Uterus (tissue), 4 donors: ENCODE measurements around the gene KDM2B. TPM values are rescaled to one million over a fixed set of nuclear protein-coding genes. Genes with fewer than 3 reads are reported as not detected.

ENCODE experiments used
- DNase-seq, 2 donors: peaks; one replicate each; pipeline ENCODE4 v3.0.0-alpha.2; 2019 to 2020
- H3K27ac ChIP-seq, 2 donors: fragments of 200-600 bp; sonication (generic); 1 replicate in 1 of 2; 2 replicates in 1 of 2; pipeline ENCODE4 v1.5.1; 2016 to 2018
- H3K27me3 ChIP-seq, 2 donors: fragments of 200-600 bp; sonication (generic); one replicate each; pipeline ENCODE4 v1.5.1; 2018 to 2019; ENCODE audit warnings: control low read depth in 1 of 2
- H3K36me3 ChIP-seq, 2 donors: fragments of 200-600 bp; sonication (generic); one replicate each; pipeline ENCODE4 v1.5.1; 2019; ENCODE audit warnings: control low read depth in 1 of 2
- H3K4me1 ChIP-seq, 2 donors: fragments of 200-600 bp; sonication (generic); one replicate each; pipeline ENCODE4 v1.5.1; 2018 to 2019; ENCODE audit warnings: control low read depth in 1 of 2
- H3K4me3 ChIP-seq, 2 donors: fragments of 200-600 bp; sonication (generic); 1 replicate in 1 of 2; 2 replicates in 1 of 2; pipeline ENCODE4 v1.5.1; 2018 to 2019; ENCODE audit warnings: mild to moderate bottlenecking in 1 of 2
- H3K9me3 ChIP-seq, 2 donors: fragments of 200-600 bp; sonication (generic); one replicate each; pipeline ENCODE4 v1.5.1; 2019; ENCODE audit warnings: control low read depth in 1 of 2
- POLR2A ChIP-seq, 2 donors: fragments of 450-650 bp; IDR thresholded peaks; one replicate each; pipeline ENCODE4 v1.6.1; 2016; ENCODE audit warnings: antibody characterized with exemption in 2 of 2, mild to moderate bottlenecking in 1 of 2, moderate library complexity in 1 of 2
- intact Hi-C: fragments of 100-400 bp; cut with DNase I; formaldehyde crosslinking; loops from one replicate; pipeline ENCODE4 v1.15.1; 2023; ENCODE audit warnings: low total_unique reads
- total RNA-seq, 4 donors: library from RNA; depleted of rRNA in 3 of 4; stranded (reverse); fragments of >200 nt in 3 of 4; gene quantifications; one replicate each; pipeline versions ENCODE4 v1.1.0 to v1.2.4, GENCODE V29; 2014 to 2023
- TF ChIP-seq, protein P1 (sequence below), 4 experiments: fragments of 200-600 bp in 2 of 4; fragments of 450-650 bp in 2 of 4; sonication (generic) in 2 of 4; IDR thresholded peaks; one replicate each; pipeline ENCODE4 v1.5.1; 2016 to 2019; ENCODE audit warnings: antibody characterized with exemption in 4 of 4, mild to moderate bottlenecking in 2 of 4, moderate library complexity in 1 of 4
- donor health status: DM: yes; HTN: yes; CAD: no.

KDM2B gene
- total RNA-seq, 4 donors from 2014 or later: 6.1 to 78.0 (median 19.8) TPM

- DNase-seq: no peak
- H3K27me3 ChIP-seq: no peaks in the 10 kb centered on the region
- no peaks in the 10 kb centered on the region for H3K4me1 ChIP-seq
- no peak overlapping the region for H3K4me3 ChIP-seq
- no peaks in the 10 kb centered on the region for H3K36me3 ChIP-seq
- no peak for TF ChIP-seq POLR2A (IDR thresholded peaks at IDR 0.05)
- TF ChIP-seq, protein P1, sequence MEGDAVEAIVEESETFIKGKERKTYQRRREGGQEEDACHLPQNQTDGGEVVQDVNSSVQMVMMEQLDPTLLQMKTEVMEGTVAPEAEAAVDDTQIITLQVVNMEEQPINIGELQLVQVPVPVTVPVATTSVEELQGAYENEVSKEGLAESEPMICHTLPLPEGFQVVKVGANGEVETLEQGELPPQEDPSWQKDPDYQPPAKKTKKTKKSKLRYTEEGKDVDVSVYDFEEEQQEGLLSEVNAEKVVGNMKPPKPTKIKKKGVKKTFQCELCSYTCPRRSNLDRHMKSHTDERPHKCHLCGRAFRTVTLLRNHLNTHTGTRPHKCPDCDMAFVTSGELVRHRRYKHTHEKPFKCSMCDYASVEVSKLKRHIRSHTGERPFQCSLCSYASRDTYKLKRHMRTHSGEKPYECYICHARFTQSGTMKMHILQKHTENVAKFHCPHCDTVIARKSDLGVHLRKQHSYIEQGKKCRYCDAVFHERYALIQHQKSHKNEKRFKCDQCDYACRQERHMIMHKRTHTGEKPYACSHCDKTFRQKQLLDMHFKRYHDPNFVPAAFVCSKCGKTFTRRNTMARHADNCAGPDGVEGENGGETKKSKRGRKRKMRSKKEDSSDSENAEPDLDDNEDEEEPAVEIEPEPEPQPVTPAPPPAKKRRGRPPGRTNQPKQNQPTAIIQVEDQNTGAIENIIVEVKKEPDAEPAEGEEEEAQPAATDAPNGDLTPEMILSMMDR (IDR thresholded peaks at IDR 0.05): no peak
- H3K27ac ChIP-seq: no peak overlapping the region
- intact Hi-C loops: no loop called here
- H3K9me3 ChIP-seq: no peaks in the 10 kb centered on the region
Measured at GRCh38 chr12:121545480-121545879, 35.3 kb downstream of the KDM2B start.

DNA sequence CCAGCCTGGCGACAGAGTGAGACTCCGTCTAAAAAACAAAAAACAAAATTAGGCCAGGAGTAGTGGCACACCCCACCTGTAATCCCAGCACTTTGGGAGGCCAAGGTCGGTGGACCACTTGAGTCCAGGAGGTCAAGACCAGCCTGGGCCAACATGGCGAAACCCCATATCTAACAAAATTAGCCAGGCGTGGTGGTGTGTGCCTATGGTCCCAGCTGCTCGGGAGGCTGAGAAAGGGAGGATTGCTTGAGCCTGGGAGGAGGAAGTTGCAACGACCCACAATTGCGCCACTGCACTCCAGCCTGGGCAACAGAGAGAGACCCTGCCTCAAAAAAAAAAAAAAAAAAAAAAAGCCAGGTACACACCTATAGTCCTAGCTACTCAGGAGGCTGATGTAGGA is 37.0 kb downstream of the KDM2B start:
- no peak overlapping the region for H3K27ac ChIP-seq
- TF ChIP-seq, protein P1 (IDR thresholded peaks at IDR 0.05): no peak
- no peak for TF ChIP-seq POLR2A (IDR thresholded peaks at IDR 0.05)
- no peak overlapping the region for H3K4me3 ChIP-seq
- intact Hi-C loops: no loop called here
- no peaks in the 10 kb centered on the region for H3K4me1 ChIP-seq
- H3K36me3 ChIP-seq: no peaks in the 10 kb centered on the region
- H3K9me3 ChIP-seq: no peaks in the 10 kb centered on the region
- H3K27me3 ChIP-seq: no peaks in the 10 kb centered on the region
- no peak for DNase-seq

- H3K4me1 ChIP-seq: peaks cover 3 to 8% of the 10 kb centered on the region in 2 donors
- intact Hi-C loops: no loop called here
- TF ChIP-seq, protein P1 (IDR thresholded peaks at IDR 0.05): no peak
- no peak for TF ChIP-seq POLR2A (IDR thresholded peaks at IDR 0.05)
- no peaks in the 10 kb centered on the region for H3K36me3 ChIP-seq
- no peak overlapping the region for H3K27ac ChIP-seq
- no peak for DNase-seq
- no peaks in the 10 kb centered on the region for H3K9me3 ChIP-seq
- H3K27me3 ChIP-seq: no peaks in the 10 kb centered on the region
- H3K4me3 ChIP-seq: no peak overlapping the region
Measured at GRCh38 chr12:121539908-121540307, 40.9 kb downstream of the KDM2B start.

- Histone ChIP-seq H3K27ac (peak overlapping the region in 1 of 2 donors; percentile 91), H3K4me1 (peaks cover 3 to 8% of the 10 kb centered on the region in 2 donors), H3K4me3 (no peak overlapping the region), H3K36me3 (no peaks in the 10 kb centered on the region), H3K27me3 (no peaks in the 10 kb centered on the region), H3K9me3 (no peaks in the 10 kb centered on the region)
- no peak for TF ChIP-seq POLR2A (IDR thresholded peaks at IDR 0.05)
- TF ChIP-seq, protein P1 (IDR thresholded peaks at IDR 0.05): no peak
- intact Hi-C loops: no loop called here
- no peak for DNase-seq
Measured at GRCh38 chr12:121538699-121539061, 42.1 kb downstream of the KDM2B start.

DNA sequence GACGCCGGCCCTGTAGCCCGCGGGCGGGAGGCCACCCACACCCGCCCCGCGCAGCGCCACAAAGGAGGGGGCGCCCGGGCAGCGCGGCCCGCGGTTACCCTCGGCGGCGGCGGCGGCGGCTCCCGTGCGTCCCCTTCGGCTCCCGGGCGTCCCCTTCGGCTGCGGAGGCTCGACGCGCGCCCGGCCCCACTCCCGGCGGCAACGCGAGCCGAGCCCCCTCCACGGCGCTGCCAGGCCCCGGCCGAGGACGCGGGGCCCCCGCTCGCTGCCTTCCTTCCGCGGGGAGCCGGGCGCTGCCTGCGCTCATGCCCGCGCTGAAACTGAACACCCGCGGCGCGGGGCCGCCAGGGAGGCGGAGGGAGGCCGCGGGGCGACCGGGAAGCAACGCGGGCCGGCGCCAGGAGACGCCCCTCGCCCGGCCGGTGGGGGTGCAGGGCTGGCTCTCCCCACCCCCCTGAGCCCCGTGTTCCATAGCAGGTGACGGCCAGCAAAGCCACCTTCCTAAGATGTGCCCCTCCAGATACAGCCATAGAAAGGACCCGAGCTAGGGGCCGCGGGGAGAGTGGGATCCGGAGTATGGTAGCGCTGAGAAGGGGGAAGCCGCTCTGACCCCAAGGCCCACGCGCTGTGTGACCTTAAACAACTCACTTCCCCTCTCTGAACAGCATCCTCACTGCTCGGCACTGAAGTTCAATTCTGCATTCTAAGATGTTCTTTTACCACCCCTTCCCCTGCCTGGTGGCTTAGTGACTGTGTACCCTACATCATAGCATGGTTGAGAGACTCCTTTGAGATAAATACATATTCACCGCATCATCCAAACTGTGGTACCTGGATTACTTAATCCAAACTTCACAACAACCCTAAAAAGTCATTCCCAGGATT is 42.8 kb downstream of the KDM2B start:
- peak overlapping the region; percentile 90 to 91 for H3K27ac ChIP-seq
- peak overlapping the region; percentile 59 to 77 for H3K4me3 ChIP-seq
- no peaks in the 10 kb centered on the region for H3K27me3 ChIP-seq
- no peaks in the 10 kb centered on the region for H3K36me3 ChIP-seq
- no peaks in the 10 kb centered on the region for H3K9me3 ChIP-seq
- peaks cover 3 to 8% of the 10 kb centered on the region in 2 donors for H3K4me1 ChIP-seq
- intact Hi-C loops: no loop called here
- DNase-seq: no peak
- TF ChIP-seq, protein P1 (IDR thresholded peaks at IDR 0.05): peak in 1 of 4 experiments; percentile 9
- no peak for TF ChIP-seq POLR2A (IDR thresholded peaks at IDR 0.05)
